SK-N-SH (cell line): ENCODE data around the gene ZFAND2A. TPM values are rescaled to one million over a fixed set of nuclear protein-coding genes. Genes with fewer than 3 reads are reported as not detected.

Experiments
- polyA plus RNA-seq, 3 experiments: library from polyadenylated mRNA; depleted of rRNA; stranded (reverse); fragments of >200 nt; gene quantifications; 2 replicates each; pipeline ENCODE4 v1.2.3, GENCODE V29; 2012

The ZFAND2A gene
- polyA plus RNA-seq, 1 of the 3 experiments (the other 2 are of a cell fraction): 38.9 TPM

Other genes with a start within 250 kb of the ZFAND2A start
- 3.2 and 5.4 TPM in 2 replicates for gene ADAP1, start 205.5 kb downstream of the ZFAND2A start, polyA plus RNA-seq (2012; rRNA removed)
- 7.6 TPM in 2 replicates for gene COX19, start 184.6 kb downstream of the ZFAND2A start, polyA plus RNA-seq (2012; rRNA removed)
- gene CYP2W1, start 177.0 kb downstream of the ZFAND2A start, polyA plus RNA-seq (2012; rRNA removed): 0.06 and 0.10 TPM in 2 replicates
- gene GPR146, start 115.7 kb downstream of the ZFAND2A start, polyA plus RNA-seq (2012; rRNA removed): 1.4 and 2.0 TPM in 2 replicates
- 4.0 and 6.4 TPM in 2 replicates for gene GPER1, start 72.1 kb downstream of the ZFAND2A start, polyA plus RNA-seq (2012; rRNA removed)
- not detected in 2 replicates for gene UNCX, start 72.7 kb upstream of the ZFAND2A start, polyA plus RNA-seq (2012; rRNA removed)